GM19025 (cell line): ENCODE data around the gene LARGE2.

Experiments
- ATAC-seq: cut with Tn5 transposase; IDR thresholded peaks from one replicate; pipeline ENCODE4 v1.9.1; 2021; ENCODE audit warnings: mild to moderate bottlenecking, low read depth, moderate library complexity; ENCODE audit not compliant: unreplicated experiment

Gene LARGE2

GRCh38 chr11:45947885-45948284 lies 25.4 kb downstream of the LARGE2 start:
- no peak for ATAC-seq

GRCh38 chr11:45948356-45948755 lies 25.9 kb downstream of the LARGE2 start:
- no peak for ATAC-seq

- ATAC-seq: no peak
Measured at GRCh38 chr11:45949992-45950407, 27.5 kb downstream of the LARGE2 start.

- ATAC-seq: no peak
Measured at GRCh38 chr11:45959851-45960250, 37.4 kb downstream of the LARGE2 start.

- ATAC-seq: no peak
Measured at GRCh38 chr11:45960387-45961095, 38.1 kb downstream of the LARGE2 start.

GRCh38 chr11:45961751-45962240 lies 39.3 kb downstream of the LARGE2 start:
- no peak for ATAC-seq

GRCh38 chr11:45964911-45965389 lies 42.5 kb downstream of the LARGE2 start:
- peak; percentile 67 for ATAC-seq

GRCh38 chr11:45967506-45967905 lies 45.0 kb downstream of the LARGE2 start:
- no peak for ATAC-seq

GRCh38 chr11:45968901-45969300 lies 46.4 kb downstream of the LARGE2 start:
- no peak for ATAC-seq

- no peak for ATAC-seq
Measured at GRCh38 chr11:45973601-45974000, 51.1 kb downstream of the LARGE2 start.

GRCh38 chr11:45974806-45975205 lies 52.4 kb downstream of the LARGE2 start:
- ATAC-seq: no peak
